Measurements from ENCODE around the gene BCAP31.

Gene BCAP31

GRCh38 chrX:153650959-153651358 lies 73.2 kb downstream of the BCAP31 start:
- no peak for DNase-seq (ENCODE audit: low read depth in 2 of 2)

All from activated CD4-positive, alpha-beta T cell treated with anti-CD3 and anti-CD28 coated beads for 24 hours (primary cell).